HG03103 (cell line): ENCODE measurements around the gene AMDHD2.
A peak's percentile ranks its signal among the peaks of the same experiment; 100 is the strongest.
"Not testable (repeated sequence)": the region's sequence is repeated elsewhere in the genome, so short reads cannot be mapped to it uniquely, and the experiment has no call there.

Experiments
- ATAC-seq: cut with Tn5 transposase; IDR thresholded peaks from one replicate; pipeline ENCODE4 v1.9.1; 2021; ENCODE audit warnings: low read depth; ENCODE audit not compliant: unreplicated experiment

Gene AMDHD2, protein sequence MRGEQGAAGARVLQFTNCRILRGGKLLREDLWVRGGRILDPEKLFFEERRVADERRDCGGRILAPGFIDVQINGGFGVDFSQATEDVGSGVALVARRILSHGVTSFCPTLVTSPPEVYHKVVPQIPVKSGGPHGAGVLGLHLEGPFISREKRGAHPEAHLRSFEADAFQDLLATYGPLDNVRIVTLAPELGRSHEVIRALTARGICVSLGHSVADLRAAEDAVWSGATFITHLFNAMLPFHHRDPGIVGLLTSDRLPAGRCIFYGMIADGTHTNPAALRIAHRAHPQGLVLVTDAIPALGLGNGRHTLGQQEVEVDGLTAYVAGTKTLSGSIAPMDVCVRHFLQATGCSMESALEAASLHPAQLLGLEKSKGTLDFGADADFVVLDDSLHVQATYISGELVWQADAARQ

DNA sequence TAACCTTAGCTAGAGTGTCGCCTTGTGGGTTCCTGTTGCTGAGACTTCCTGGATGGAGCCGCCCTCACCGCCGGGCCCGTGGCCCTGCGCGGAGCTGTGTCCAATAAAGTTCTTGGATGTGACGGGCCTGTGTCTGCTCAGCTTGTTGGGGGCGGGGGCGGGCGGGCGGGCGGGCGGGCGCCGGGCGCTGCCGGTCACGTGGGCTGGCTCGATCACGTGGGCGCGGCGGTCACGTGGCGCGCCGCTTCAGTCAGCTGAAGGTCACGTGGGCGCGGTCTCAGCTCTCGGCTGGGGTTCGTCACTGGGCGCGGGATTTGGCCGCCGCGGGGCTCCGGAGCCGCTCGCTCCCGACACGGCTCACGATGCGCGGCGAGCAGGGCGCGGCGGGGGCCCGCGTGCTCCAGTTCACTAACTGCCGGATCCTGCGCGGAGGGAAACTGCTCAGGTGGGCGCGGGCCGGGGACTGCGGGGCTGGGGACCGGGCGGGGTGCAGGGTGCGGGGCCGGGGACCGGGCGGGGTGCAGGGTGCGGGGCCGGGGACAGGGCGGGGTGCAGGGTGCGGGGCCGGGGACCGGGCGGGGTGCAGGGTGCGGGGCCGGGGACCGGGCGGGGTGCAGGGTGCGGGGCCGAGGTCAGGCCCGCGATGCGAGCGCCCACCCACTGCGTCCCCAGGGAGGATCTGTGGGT, at the start of gene AMDHD2:
Gene AMDHD2, plus strand, starts transcription at position 275 of the 687 bp plus-strand sequence. Its CDS starts 88 bp downstream, at position 363.
- peak; percentile 43 for ATAC-seq

DNA sequence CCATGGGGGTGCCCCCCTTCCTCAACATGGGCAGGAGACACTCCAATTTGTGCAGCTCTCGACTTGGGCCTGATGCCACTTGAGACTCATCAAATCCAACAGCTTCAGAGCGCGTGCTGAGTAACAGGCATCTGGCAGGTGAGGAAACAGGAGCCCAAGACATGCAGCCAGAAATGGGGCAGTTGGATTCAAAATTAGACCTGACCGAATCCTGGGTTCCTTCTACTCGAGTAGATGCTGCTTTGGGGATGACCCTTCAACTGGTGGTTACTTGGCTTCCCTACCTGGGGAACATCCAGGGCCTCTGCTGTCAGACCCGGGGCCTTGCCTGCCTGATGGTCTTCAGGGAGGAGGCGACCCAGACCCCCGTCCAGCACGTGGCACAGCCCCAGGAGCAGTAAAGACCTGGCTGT, 49.6 kb upstream of the AMDHD2 start:
- no peak for ATAC-seq

DNA sequence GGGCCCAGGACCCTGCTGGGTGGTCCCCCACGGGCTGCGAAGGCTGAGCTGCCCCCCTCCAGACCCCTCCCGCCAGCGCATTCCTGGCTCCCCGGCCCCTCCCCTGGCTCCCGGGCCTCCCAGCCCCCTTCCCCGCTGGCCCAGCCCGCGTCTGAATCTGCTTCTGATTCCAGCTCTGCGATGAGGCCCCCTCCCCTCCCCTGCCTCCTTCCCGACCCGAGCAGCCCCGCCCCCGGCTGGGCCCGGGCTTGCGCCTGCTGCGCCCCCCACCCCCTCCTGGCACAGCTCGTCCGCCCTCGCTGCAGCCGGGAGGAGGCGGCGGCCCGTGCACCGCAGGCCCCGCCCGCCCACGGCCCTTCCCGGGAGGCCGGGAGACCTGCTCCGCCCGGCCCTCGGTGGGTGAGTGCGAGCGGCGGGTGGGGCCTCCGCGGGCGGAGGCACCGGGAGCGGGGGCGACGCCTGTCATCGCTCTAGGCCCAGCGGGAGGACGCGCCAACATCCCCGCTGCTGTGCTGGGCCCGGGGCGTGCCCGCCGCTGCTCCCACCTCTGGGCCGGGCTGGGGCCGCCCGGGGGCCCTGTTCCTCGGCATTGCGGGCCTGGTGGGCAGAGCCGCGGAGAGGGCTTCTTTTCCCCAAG, 49.0 kb upstream of the AMDHD2 start, which contains the start of gene NTN3:
Gene NTN3, plus strand, starts transcription at position 282 of the 637 bp plus-strand sequence. CDS start 405 bp downstream, outside the sequence.
- ATAC-seq, result no peak

DNA sequence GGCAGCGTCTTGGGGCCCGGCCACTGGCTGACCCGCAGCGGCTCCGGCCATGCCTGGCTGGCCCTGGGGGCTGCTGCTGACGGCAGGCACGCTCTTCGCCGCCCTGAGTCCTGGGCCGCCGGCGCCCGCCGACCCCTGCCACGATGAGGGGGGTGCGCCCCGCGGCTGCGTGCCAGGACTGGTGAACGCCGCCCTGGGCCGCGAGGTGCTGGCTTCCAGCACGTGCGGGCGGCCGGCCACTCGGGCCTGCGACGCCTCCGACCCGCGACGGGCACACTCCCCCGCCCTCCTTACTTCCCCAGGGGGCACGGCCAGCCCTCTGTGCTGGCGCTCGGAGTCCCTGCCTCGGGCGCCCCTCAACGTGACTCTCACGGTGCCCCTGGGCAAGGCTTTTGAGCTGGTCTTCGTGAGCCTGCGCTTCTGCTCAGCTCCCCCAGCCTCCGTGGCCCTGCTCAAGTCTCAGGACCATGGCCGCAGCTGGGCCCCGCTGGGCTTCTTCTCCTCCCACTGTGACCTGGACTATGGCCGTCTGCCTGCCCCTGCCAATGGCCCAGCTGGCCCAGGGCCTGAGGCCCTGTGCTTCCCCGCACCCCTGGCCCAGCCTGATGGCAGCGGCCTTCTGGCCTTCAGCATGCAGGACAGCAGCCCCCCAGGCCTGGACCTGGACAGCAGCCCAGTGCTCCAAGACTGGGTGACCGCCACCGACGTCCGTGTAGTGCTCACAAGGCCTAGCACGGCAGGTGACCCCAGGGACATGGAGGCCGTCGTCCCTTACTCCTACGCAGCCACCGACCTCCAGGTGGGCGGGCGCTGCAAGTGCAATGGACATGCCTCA, 48.3 kb upstream of the AMDHD2 start:
- ATAC-seq, result no peak

DNA sequence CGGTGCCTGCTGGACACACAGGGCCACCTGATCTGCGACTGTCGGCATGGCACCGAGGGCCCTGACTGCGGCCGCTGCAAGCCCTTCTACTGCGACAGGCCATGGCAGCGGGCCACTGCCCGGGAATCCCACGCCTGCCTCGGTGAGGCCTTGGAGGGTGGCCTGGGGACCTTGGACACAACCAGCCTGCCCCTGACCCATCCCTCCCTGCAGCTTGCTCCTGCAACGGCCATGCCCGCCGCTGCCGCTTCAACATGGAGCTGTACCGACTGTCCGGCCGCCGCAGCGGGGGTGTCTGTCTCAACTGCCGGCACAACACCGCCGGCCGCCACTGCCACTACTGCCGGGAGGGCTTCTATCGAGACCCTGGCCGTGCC, 47.7 kb upstream of the AMDHD2 start:
- no peak for ATAC-seq

DNA sequence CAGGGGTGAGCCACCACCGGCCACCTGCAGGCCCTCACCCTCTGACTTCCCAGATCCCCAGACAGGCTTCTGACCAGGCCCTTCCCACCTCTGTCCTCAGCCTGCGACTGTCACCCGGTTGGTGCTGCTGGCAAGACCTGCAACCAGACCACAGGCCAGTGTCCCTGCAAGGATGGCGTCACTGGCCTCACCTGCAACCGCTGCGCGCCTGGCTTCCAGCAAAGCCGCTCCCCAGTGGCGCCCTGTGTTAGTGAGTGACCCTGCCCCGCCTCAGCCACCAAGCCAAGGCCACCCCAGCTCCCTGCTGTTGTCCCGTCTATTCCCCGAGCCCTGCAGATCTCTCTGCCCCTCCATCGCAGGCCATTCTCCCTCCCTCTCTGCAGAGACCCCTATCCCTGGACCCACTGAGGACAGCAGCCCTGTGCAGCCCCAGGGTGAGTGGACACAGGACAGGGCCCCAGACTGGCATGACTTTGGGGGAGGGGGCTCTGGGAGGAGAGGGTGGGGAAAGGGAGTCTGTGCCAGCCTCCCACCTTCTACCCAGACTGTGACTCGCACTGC, 47.2 kb upstream of the AMDHD2 start:
- ATAC-seq, result no peak

DNA sequence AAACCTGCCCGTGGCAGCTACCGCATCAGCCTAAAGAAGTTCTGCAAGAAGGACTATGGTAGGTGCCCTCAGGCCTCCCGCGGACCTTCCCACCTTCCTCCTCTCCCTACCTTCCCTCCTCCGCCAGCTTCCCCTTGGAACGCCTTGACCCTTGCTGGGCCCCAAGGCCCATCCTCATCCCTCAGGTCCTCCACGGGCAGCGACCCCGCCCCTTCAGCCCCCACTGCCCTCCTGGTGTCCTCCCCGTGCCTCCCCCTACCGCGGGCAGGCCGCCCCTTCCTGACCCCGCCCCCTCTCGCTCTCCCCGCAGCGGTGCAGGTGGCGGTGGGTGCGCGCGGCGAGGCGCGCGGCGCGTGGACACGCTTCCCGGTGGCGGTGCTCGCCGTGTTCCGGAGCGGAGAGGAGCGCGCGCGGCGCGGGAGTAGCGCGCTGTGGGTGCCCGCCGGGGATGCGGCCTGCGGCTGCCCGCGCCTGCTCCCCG, 46.7 kb upstream of the AMDHD2 start:
- ATAC-seq, result no peak

DNA sequence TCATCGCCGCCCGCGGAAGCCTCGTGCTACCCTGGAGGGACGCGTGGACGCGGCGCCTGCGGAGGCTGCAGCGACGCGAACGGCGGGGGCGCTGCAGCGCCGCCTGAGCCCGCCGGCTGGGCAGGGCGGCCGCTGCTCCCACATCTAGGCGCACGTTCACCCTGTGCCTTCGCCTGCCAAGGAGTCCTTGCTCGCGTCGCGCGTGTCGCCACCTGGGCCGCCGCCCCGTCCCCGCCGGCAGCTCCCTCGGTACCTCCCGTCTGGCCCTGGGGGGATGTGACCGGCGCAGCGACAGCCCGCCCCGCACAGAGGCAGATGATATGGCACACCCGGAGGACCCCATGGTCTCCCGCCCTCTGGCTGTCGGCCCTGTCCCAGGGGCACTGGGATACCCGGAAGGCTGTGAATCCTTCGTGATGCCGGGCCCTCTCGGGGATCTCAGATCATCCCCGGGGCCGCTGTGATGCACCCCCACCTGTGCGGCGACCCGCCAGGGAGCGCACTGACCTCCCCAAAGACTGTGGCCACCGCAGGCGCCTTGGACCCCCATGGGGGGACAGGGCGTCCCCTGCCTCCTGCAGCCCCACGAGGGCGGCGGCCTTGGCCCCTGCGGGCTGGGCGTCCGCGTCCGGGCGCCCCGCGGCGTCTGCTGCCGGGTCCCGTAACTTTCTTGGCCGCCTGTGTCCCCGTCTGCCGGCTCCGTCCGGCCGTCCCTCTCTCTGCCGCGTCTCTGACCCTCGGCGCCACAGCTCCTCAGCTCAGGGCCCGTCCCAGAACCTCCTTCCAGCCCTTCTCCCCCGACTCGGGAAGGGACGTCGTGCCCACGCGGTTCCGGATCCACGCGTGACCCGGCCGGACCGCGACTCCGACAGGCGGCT, 45.9 kb upstream of the AMDHD2 start:
- ATAC-seq, result no peak

DNA sequence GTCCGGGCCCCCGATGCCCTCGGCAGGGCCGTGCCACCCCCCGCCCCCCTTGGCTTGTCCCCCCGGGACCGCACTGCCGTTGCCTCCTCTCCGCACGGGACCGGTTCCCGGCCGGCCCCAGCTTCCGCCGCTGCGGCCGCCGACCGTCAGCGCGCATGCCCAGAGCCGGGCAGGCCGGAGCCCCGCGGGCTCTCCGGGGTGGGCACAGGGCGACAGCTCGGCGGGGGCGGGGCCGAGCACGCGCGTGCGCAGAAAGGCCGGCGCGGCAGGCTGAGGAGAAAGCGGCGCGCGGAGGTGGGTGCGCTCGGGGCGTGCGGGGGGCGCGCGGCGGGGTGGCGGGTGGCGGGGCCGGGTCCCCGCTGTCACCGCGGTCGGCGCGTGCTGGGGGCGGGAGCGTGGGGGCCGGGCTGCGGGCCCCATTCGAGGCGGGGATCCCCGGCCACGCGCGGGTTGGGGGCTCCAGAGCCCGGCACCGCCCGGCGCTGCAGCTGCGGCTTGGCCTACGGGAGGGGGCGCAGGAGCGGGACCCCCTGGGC, 45.2 kb upstream of the AMDHD2 start, which contains the start of gene TBC1D24:
Gene TBC1D24, plus strand, starts transcription at position 251 of the 536 bp plus-strand sequence. CDS start 21,022 bp downstream, outside the sequence.
- ATAC-seq, result peak; percentile 43

DNA sequence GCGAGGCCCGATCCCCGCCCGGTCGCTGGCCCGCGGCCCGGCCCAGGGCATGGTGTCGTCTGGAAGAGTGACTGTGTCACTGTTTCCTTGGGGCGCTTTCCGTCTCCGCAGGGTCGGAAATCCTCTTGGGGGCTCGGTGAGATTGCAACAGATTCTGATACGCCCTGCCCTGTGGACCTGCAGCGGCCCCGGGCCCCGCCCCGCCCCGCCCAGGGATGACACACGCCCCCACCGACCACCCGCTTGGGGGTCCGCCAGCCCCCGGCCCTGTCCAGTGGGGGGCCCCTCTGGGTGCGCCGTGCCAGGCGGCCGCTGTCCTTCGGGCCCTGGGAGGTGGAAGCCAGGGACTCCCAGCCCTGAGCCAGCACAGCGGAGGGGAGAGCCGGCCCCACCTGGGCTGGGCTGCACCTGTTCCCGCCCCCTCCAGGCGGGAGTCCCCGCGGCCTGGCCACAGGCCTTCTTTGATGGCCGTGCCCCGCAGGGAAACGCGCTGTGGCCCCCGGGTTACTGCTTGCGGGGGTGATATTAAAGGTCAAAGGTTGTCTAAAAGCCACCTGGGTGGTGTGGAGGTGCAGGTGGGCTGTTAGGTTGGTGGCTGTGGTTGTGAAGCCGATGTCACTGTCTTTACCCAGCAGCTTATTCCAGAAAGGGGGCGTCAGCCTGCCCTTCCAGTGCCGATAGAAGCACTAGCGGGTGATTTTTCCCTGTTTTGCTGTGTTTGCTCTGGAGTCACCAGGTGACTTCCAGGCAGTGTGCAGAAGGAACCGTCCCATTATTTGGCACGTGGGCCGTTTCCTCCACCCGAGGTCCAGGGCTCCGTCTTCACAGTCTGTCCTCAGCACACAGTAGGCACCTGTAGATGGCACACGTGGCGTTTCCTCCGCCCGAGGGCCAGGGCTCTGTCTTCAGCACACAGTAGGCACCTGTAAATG, 44.5 kb upstream of the AMDHD2 start:
- no peak for ATAC-seq

DNA sequence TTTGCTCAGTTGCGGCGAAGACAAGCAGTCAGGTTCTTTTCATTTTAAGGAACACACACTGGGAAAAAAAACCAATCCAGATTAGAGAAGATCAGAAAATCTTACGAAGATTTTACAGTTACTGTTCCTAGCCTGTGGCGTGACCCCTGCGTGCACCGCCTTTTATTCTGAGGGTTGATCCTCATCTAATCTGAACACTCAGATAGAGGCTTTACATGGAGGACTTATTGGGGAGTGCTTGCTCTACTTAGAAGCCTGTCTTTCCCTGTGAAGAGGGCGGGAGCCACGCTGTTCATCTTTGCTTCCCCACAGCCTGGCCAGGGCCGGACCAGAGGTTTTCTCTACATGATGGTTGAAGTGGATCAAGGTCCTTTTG, 43.8 kb upstream of the AMDHD2 start:
- ATAC-seq, result no peak

DNA sequence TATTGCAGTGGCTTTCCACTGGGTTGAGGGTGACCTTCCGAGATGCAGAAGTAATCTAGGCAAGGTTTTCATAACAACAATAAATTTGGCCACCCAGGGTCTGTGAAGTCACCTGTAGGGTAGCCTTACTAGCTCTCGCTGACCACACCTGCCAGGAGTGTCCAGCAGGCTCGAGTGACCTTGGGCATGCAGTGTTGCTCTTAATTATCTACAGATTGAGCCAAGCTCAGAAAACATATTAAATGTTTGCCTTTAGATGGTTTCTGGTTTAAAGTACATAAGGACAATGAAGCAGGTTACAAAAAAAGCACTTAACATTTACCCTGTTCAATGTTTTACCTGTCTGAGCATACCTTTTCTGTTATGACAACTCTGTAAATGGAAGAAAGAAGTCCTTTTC, 43.4 kb upstream of the AMDHD2 start:
- no peak for ATAC-seq

DNA sequence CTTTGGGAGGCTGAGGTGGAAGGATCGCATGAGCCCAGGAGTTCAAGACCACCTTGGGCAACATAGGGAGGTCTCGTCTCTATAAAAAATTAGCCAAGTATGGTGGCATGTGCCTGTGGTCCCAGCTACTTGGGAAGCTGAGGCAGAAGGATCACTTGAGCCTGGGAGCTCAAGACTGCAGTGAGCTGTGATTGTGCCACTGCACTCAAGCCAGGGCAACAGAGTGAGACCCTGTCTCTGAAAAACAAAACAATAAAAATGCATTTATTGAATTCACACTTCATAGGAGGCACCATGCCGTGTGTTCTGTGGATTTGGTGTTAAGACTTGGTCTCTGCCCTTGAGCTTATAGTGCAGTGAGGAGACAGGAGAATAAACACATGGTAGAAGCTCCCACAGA, 42.8 kb upstream of the AMDHD2 start:
- no peak for ATAC-seq

DNA sequence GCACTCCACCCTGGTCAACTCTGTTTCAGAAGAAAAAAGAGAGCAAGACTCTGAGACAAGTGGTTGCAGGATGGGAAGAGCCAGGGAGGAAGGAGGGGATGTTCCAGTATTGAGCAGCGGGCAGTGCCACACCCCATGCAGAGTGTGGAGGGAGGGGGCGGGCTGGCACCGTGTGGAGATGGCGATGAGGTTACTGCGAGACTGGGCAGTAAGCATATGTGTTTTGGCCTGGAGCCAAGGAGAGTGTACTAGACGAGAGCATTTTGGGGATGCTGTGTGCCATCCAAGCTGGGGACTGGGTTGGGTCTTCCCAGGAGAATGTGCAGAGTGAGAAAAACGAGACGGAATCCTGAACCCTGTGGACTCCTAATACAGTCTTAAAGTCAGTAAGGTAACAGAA, 41.9 kb upstream of the AMDHD2 start:
- no peak for ATAC-seq

DNA sequence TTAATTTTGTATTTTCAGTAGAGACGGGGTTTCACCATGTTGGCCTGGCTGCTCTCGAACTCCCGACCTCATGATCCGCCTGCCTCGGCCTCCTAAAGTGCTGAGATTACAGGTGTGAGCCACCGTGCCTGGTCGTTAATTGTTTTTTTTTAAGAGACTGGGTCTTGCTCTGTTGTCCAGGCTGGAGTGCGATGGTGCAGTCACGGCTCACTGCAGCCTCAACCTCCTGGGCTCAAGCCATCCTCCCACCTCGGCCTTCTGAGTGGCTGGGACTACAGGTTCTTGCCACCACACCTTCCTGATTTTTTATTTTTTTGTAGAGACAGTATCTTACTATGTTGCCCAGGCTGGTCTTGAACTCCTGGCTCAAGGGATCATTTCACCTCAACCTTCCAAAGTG, 40.2 kb upstream of the AMDHD2 start:
- not testable (repeated sequence) for ATAC-seq

DNA sequence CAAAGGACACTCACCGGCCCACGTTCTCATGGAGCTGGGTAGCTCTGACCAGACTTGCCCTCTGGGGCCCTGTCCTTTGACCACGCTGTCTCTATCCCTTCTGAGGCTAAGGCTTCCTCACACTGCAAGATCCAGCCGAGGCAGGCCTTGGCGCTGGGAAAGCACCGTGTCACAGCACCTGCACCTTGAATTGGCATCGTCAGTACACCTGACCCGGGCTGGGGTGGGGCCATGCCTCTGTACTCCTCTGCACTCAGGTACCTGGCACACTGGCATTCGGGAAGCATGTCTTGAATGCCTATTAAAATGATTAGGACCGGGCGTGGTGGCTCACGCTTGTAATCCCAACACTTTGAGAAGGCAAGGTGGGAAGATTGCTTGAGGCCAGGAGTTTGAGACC, 39.2 kb upstream of the AMDHD2 start:
- ATAC-seq, result no peak

DNA sequence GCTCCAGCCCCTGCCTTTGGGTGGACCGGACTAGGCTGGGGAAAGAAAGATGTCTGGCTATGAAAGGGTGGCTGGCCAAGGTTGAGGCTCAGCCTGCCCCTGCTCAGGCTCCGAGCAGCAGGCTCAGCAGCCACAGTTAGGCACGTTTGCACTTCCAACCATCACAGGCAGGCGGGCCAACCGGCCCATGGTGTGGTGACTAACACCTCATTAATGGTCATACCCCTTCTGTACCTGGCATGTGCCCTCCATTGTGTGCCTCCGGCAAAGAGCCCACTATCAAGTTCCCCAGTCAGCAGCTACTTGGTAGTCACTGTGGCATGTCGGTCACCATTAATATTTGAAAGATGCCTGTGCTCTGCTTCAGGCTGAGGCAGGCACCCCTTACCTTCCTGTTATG, 38.5 kb upstream of the AMDHD2 start:
- ATAC-seq, result no peak

DNA sequence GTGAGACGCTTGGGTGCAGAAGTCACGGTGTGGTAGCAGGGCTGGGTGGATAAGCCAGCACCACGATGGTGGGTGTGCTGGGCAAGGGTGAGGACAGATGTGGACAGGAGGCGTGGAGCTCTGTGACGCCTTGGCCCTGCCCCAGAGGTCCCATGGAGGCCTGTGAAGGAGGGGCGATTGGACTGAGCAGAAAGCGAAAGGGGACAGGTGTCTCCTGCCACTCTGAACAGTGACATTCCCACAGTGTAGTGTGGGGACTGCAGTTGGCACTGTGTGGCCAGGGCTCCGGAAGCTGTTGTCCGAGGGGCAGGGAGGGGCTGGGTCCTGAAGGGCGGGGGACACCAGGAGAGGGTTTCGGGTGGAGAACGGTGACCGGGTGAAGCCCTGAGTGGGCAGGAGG, 37.9 kb upstream of the AMDHD2 start:
- ATAC-seq, result no peak
